ENCODE results near the gene MRE11. TPM values are rescaled to one million over a fixed set of nuclear protein-coding genes. Genes with fewer than 3 reads are reported as not detected.

MRE11 gene
- total and polyA plus RNA-seq, 4 donors: 1.5 to 18.3 (median 5.6) TPM

GRCh38 chr11:94526645-94527438 is 33.2 kb upstream of the MRE11 start:
- Histone ChIP-seq H3K27me3 (ENCODE audit: control insufficient read depth in 4 of 4, insufficient read depth in 4 of 4, low read length in 3 of 4) (no peaks in the 10 kb centered on the region), H3K9ac (ENCODE audit: low read depth in 1 of 2, low read length in 2 of 2) (no peak overlapping the region), H3K4me3 (ENCODE audit: low read depth in 1 of 3, low read length in 3 of 3) (no peak overlapping the region), H3K27ac (ENCODE audit: low read depth in 1 of 2, low read length in 2 of 2) (no peak overlapping the region), H3K36me3 (ENCODE audit: control insufficient read depth in 4 of 4, insufficient read depth in 3 of 4, low read depth in 1 of 4, low read length in 3 of 4) (no peaks in the 10 kb centered on the region), H3K4me1 (ENCODE audit: control insufficient read depth in 4 of 4, insufficient read depth in 4 of 4, low read length in 3 of 4) (no peaks in the 10 kb centered on the region), H3K9me3 (ENCODE audit: control insufficient read depth in 4 of 4, low read length in 3 of 4) (no peaks in the 10 kb centered on the region)
- 71% methylated on average over 4 of the region's 4 CpGs for WGBS
- DNase-seq (ENCODE audit: low spot score): no peak
- no peak for TF ChIP-seq TAF1 (conservative IDR thresholded peaks at IDR 0.05)
- TF ChIP-seq FOXA1 (IDR thresholded peaks at IDR 0.05): no peak
- TF ChIP-seq HNF4A (conservative IDR thresholded peaks at IDR 0.05): no peak

DNA sequence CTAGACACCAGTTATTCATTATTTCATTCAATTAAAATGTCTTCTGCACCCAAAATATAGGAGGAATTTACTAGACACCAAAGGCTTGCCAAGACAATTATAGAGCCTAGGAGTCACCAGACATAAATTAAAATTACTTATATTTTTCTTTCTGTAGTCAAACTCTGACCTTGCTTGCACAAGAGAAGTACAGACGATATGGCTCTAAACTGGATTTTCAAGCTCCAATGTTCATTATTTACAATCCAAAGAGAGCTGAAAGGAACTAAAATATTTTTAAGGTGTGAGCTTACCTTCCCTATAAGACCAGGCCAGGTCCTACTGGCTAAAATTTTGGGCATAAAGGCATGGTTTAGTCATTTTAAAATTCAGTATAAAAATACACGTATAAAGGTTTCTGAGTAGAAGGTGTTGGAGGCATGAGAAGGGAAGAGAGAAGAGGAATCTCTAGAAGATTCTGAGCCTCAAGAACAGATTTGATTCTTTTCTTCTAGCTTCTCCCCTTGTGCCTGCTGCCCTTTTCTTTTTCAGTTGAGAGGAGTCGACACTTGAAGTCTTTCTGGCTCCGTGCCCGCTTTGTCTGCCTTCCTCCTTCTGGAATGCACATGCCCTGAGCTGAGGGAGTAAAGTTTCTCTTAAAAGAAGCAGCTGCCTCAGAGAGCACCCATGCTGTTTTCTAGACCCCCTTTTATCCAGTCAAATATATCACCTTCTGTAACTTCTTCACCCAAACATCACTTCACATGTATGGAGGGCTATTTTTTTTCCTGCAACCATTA is 32.1 kb upstream of the MRE11 start:
- WGBS: 55% methylated on average over 5 of the region's 5 CpGs
- no peak overlapping the region for H3K4me3 ChIP-seq (ENCODE audit: low read depth in 1 of 3, low read length in 3 of 3)
- no peaks in the 10 kb centered on the region for H3K36me3 ChIP-seq (ENCODE audit: control insufficient read depth in 4 of 4, insufficient read depth in 3 of 4, low read depth in 1 of 4, low read length in 3 of 4)
- H3K9ac ChIP-seq (ENCODE audit: low read depth in 1 of 2, low read length in 2 of 2): no peak overlapping the region
- H3K27me3 ChIP-seq (ENCODE audit: control insufficient read depth in 4 of 4, insufficient read depth in 4 of 4, low read length in 3 of 4): no peaks in the 10 kb centered on the region
- H3K4me1 ChIP-seq (ENCODE audit: control insufficient read depth in 4 of 4, insufficient read depth in 4 of 4, low read length in 3 of 4): no peaks in the 10 kb centered on the region
- no peaks in the 10 kb centered on the region for H3K9me3 ChIP-seq (ENCODE audit: control insufficient read depth in 4 of 4, low read length in 3 of 4)
- no peak for TF ChIP-seq FOXA2 (IDR thresholded peaks at IDR 0.05)
- no peak for TF ChIP-seq MAX (IDR thresholded peaks at IDR 0.05)
- TF ChIP-seq, protein P1, sequence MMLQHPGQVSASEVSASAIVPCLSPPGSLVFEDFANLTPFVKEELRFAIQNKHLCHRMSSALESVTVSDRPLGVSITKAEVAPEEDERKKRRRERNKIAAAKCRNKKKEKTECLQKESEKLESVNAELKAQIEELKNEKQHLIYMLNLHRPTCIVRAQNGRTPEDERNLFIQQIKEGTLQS (IDR thresholded peaks at IDR 0.05): no peak
- TF ChIP-seq GABPA (IDR thresholded peaks at IDR 0.05 in 1 of 2, conservative IDR thresholded peaks at IDR 0.05 in 1 of 2): no peak
- TF ChIP-seq EGR1 (IDR thresholded peaks at IDR 0.05; ENCODE audit: low read depth in 2 of 2): no peak
- TF ChIP-seq NR2F2 (IDR thresholded peaks at IDR 0.05): no peak
- TF ChIP-seq RAD21 (IDR thresholded peaks at IDR 0.05): no peak
- TF ChIP-seq TAF1 (conservative IDR thresholded peaks at IDR 0.05): no peak
- no peak for TF ChIP-seq SP1 (IDR thresholded peaks at IDR 0.05)
- TF ChIP-seq, protein P2, sequence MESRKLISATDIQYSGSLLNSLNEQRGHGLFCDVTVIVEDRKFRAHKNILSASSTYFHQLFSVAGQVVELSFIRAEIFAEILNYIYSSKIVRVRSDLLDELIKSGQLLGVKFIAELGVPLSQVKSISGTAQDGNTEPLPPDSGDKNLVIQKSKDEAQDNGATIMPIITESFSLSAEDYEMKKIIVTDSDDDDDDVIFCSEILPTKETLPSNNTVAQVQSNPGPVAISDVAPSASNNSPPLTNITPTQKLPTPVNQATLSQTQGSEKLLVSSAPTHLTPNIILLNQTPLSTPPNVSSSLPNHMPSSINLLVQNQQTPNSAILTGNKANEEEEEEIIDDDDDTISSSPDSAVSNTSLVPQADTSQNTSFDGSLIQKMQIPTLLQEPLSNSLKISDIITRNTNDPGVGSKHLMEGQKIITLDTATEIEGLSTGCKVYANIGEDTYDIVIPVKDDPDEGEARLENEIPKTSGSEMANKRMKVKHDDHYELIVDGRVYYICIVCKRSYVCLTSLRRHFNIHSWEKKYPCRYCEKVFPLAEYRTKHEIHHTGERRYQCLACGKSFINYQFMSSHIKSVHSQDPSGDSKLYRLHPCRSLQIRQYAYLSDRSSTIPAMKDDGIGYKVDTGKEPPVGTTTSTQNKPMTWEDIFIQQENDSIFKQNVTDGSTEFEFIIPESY (IDR thresholded peaks at IDR 0.05): no peak
- TF ChIP-seq HNF4A (conservative IDR thresholded peaks at IDR 0.05): no peak
- peak; percentile 39 for DNase-seq (ENCODE audit: low spot score)
- no peak overlapping the region for H3K27ac ChIP-seq (ENCODE audit: low read depth in 1 of 2, low read length in 2 of 2)

- H3K9me3 ChIP-seq (ENCODE audit: control insufficient read depth in 4 of 4, low read length in 3 of 4): no peaks in the 10 kb centered on the region
- H3K9ac ChIP-seq (ENCODE audit: low read depth in 1 of 2, low read length in 2 of 2): no peak overlapping the region
- H3K27ac ChIP-seq (ENCODE audit: low read depth in 1 of 2, low read length in 2 of 2): no peak overlapping the region
- H3K27me3 ChIP-seq (ENCODE audit: control insufficient read depth in 4 of 4, insufficient read depth in 4 of 4, low read length in 3 of 4): no peaks in the 10 kb centered on the region
- no peaks in the 10 kb centered on the region for H3K36me3 ChIP-seq (ENCODE audit: control insufficient read depth in 4 of 4, insufficient read depth in 3 of 4, low read depth in 1 of 4, low read length in 3 of 4)
- no peak for DNase-seq (ENCODE audit: low spot score)
- no peak overlapping the region for H3K4me3 ChIP-seq (ENCODE audit: low read depth in 1 of 3, low read length in 3 of 3)
- 82% methylated on average over 1 of the region's 1 CpG for WGBS
- peaks cover 0 to 3% (median 0%) of the 10 kb centered on the region in 4 donors for H3K4me1 ChIP-seq (ENCODE audit: control insufficient read depth in 4 of 4, insufficient read depth in 4 of 4, low read length in 3 of 4)
- TF ChIP-seq, protein P3, sequence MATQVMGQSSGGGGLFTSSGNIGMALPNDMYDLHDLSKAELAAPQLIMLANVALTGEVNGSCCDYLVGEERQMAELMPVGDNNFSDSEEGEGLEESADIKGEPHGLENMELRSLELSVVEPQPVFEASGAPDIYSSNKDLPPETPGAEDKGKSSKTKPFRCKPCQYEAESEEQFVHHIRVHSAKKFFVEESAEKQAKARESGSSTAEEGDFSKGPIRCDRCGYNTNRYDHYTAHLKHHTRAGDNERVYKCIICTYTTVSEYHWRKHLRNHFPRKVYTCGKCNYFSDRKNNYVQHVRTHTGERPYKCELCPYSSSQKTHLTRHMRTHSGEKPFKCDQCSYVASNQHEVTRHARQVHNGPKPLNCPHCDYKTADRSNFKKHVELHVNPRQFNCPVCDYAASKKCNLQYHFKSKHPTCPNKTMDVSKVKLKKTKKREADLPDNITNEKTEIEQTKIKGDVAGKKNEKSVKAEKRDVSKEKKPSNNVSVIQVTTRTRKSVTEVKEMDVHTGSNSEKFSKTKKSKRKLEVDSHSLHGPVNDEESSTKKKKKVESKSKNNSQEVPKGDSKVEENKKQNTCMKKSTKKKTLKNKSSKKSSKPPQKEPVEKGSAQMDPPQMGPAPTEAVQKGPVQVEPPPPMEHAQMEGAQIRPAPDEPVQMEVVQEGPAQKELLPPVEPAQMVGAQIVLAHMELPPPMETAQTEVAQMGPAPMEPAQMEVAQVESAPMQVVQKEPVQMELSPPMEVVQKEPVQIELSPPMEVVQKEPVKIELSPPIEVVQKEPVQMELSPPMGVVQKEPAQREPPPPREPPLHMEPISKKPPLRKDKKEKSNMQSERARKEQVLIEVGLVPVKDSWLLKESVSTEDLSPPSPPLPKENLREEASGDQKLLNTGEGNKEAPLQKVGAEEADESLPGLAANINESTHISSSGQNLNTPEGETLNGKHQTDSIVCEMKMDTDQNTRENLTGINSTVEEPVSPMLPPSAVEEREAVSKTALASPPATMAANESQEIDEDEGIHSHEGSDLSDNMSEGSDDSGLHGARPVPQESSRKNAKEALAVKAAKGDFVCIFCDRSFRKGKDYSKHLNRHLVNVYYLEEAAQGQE (IDR thresholded peaks at IDR 0.05): no peak
- TF ChIP-seq FOXA2 (IDR thresholded peaks at IDR 0.05) (no peak), MAX (IDR thresholded peaks at IDR 0.05) (no peak), JUND (IDR thresholded peaks at IDR 0.05) (no peak), GABPA (IDR thresholded peaks at IDR 0.05 in 1 of 2, conservative IDR thresholded peaks at IDR 0.05 in 1 of 2) (no peak), RAD21 (IDR thresholded peaks at IDR 0.05) (no peak), SP1 (IDR thresholded peaks at IDR 0.05) (no peak), RXRA (IDR thresholded peaks at IDR 0.05) (no peak), NR2F2 (IDR thresholded peaks at IDR 0.05) (no peak), EGR1 (IDR thresholded peaks at IDR 0.05; ENCODE audit: low read depth in 2 of 2) (no peak), HNF4A (conservative IDR thresholded peaks at IDR 0.05) (no peak)
- TF ChIP-seq, protein P4, sequence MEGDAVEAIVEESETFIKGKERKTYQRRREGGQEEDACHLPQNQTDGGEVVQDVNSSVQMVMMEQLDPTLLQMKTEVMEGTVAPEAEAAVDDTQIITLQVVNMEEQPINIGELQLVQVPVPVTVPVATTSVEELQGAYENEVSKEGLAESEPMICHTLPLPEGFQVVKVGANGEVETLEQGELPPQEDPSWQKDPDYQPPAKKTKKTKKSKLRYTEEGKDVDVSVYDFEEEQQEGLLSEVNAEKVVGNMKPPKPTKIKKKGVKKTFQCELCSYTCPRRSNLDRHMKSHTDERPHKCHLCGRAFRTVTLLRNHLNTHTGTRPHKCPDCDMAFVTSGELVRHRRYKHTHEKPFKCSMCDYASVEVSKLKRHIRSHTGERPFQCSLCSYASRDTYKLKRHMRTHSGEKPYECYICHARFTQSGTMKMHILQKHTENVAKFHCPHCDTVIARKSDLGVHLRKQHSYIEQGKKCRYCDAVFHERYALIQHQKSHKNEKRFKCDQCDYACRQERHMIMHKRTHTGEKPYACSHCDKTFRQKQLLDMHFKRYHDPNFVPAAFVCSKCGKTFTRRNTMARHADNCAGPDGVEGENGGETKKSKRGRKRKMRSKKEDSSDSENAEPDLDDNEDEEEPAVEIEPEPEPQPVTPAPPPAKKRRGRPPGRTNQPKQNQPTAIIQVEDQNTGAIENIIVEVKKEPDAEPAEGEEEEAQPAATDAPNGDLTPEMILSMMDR (IDR thresholded peaks at IDR 0.05; ENCODE audit: low read depth, low read length, missing input control): no peak
- TF ChIP-seq, protein P1 (IDR thresholded peaks at IDR 0.05): no peak
Observed at GRCh38 chr11:94524341-94524740, 30.7 kb upstream of the MRE11 start.

Measured in liver (tissue), 9 donors.